SK-N-SH (cell line): ENCODE results near the gene SLC2A1.

Experiments used
- EZH2phosphoT487 ChIP-seq: fragments of 200-600 bp; sonication (generic); IDR thresholded peaks from 2 replicates; pipeline ENCODE4 v1.6.1; 2017; ENCODE audit warnings: low read depth, mixed run types, mild to moderate bottlenecking, antibody characterized with exemption, moderate library complexity, borderline replicate concordance
- RAD21 ChIP-seq: IDR thresholded peaks from 2 replicates; pipeline ENCODE4 v1.6.1; 2012; ENCODE audit warnings: mild to moderate bottlenecking, low read length
- RCOR1 ChIP-seq: fragments of 150-350 bp; IDR thresholded peaks from 2 replicates; pipeline ENCODE4 v1.6.1; 2017; ENCODE audit warnings: antibody characterized with exemption, low read length

DNA sequence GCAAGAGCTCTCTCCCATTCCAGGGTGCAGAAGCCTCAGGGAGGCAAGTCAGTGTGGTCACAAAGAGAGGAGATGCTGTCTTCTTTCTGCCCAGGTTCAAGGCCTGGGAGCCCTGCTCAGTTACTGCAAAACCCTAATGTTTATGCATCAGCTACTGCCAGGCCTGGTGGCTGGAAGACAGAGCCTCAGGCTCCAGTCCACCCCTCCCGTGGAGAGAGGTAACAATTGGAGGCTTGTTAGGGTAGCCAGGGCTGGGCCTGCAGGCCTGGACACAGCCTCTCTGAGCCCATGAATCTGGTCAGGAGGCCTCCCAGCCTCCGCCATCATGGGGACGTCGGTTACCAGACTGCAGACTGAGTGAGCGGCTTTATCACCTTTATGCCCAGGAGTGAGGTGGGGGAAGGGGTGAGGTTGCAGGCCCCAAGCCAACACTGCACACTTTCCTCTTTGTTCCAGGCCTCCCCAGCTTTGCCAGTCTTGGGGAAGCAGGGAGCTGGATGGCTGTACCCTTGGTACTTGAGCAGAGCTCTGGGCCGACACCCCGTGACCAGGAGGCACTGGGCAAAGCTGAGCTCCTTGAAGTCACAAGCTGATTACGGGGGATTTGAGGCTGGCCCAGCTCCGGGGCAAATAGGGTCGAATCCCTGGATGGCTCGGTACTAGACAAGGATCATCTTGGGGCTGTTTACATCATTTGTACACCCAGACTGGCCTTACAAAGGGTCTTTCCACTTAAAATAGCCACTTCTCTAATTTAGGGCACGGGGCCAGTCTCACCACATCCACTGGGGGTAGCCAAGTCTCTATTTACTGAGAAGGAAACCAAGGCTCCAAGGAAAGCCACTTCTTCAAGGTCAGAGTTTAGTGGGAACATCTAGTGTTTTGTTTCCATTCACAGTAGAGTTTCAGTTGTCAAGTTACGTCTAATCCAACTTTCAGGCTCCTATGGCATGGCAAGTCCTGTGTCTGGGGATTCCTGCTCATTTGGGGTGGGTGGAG lies 5.2 kb downstream of the SLC2A1 start:
- TF ChIP-seq RCOR1 (no peak), EZH2phosphoT487 (no peak), RAD21 (no peak)
